ENCODE measurements around the gene KCNK10.

The KCNK10 gene

GRCh38 chr14:88163731-88164255 is 159.3 kb downstream of the KCNK10 start:
- H3K9me3 ChIP-seq (ENCODE audit: control insufficient read depth, insufficient read depth, low read length): no peaks in the 10 kb centered on the region
- no peak overlapping the region for H3K9ac ChIP-seq (ENCODE audit: low read depth, low read length)
- no peaks in the 10 kb centered on the region for H3K4me1 ChIP-seq (ENCODE audit: control insufficient read depth, insufficient read depth, low read length)
- no peak overlapping the region for H3K4me3 ChIP-seq (ENCODE audit: low read depth, low read length)
- no peaks in the 10 kb centered on the region for H3K36me3 ChIP-seq (ENCODE audit: control insufficient read depth, insufficient read depth, low read length)
- H3K27me3 ChIP-seq (ENCODE audit: control insufficient read depth, insufficient read depth, low read length): no peaks in the 10 kb centered on the region

DNA sequence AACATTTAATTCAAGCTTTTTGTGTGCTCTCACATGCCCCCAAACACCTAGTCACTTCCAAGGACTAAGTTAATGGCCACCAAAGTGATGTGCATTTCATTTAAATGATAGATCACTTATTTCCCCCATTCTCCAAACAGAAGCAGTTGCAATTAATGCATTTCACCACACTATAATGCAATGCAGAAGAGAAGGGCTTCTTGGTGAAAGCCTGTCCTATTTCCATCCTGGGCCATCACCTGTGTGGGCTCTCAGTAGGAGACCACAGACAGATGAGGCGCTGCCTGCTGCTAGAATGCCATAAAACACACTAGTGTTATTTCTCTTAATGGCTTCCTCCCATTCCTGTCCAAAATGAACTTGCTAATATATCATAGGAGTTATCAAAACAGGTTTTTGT is 166.9 kb downstream of the KCNK10 start:
- Histone ChIP-seq H3K4me3 (ENCODE audit: low read depth, low read length) (no peak overlapping the region), H3K9me3 (ENCODE audit: control insufficient read depth, insufficient read depth, low read length) (no peaks in the 10 kb centered on the region), H3K9ac (ENCODE audit: low read depth, low read length) (no peak overlapping the region), H3K4me1 (ENCODE audit: control insufficient read depth, insufficient read depth, low read length) (no peaks in the 10 kb centered on the region), H3K36me3 (ENCODE audit: control insufficient read depth, insufficient read depth, low read length) (no peaks in the 10 kb centered on the region), H3K27me3 (ENCODE audit: control insufficient read depth, insufficient read depth, low read length) (no peaks in the 10 kb centered on the region)

DNA sequence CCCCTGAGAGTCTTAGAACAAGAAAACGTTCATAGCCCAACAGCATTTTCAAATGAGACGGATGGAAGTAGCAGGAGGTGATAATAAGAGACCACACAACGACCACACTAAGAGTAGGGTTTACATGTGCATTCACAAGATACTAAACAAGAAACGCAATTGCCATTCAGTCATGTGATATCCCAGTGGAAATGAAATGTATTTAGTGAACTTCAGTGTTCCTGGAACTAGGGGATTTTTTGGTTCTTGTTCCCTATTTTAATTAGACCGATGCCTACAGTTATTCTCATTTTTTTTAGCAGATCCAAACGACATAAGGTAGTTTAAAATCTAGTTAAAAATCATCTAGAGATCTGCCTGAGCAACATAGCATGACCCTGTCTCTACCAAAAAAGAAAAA is 168.1 kb downstream of the KCNK10 start:
- H3K4me1 ChIP-seq (ENCODE audit: control insufficient read depth, insufficient read depth, low read length): no peaks in the 10 kb centered on the region
- no peak overlapping the region for H3K9ac ChIP-seq (ENCODE audit: low read depth, low read length)
- no peaks in the 10 kb centered on the region for H3K36me3 ChIP-seq (ENCODE audit: control insufficient read depth, insufficient read depth, low read length)
- H3K4me3 ChIP-seq (ENCODE audit: low read depth, low read length): no peak overlapping the region
- H3K9me3 ChIP-seq (ENCODE audit: control insufficient read depth, insufficient read depth, low read length): no peaks in the 10 kb centered on the region
- H3K27me3 ChIP-seq (ENCODE audit: control insufficient read depth, insufficient read depth, low read length): no peaks in the 10 kb centered on the region

DNA sequence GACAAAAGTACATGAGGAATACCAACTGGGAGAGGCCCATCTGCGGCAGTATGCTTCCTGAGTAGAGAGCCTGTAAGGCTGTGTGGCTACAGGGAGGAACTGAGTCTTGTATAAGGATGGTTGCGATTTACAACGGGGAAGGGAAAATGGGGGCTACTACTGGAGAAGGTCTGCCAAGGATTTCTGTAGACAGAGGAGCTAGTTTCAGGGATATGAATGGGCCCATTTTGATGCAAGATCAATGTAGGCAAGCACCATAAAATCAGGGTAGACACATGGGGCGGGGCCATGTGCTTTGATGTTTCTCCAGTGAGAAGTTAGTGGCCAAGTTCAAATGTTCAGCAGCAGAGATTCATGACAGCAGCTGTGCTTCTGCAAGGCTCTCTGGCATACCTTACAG is 168.7 kb downstream of the KCNK10 start:
- H3K36me3 ChIP-seq (ENCODE audit: control insufficient read depth, insufficient read depth, low read length): no peaks in the 10 kb centered on the region
- no peak overlapping the region for H3K9ac ChIP-seq (ENCODE audit: low read depth, low read length)
- H3K4me1 ChIP-seq (ENCODE audit: control insufficient read depth, insufficient read depth, low read length): no peaks in the 10 kb centered on the region
- H3K4me3 ChIP-seq (ENCODE audit: low read depth, low read length): no peak overlapping the region
- H3K27me3 ChIP-seq (ENCODE audit: control insufficient read depth, insufficient read depth, low read length): no peaks in the 10 kb centered on the region
- H3K9me3 ChIP-seq (ENCODE audit: control insufficient read depth, insufficient read depth, low read length): no peaks in the 10 kb centered on the region

DNA sequence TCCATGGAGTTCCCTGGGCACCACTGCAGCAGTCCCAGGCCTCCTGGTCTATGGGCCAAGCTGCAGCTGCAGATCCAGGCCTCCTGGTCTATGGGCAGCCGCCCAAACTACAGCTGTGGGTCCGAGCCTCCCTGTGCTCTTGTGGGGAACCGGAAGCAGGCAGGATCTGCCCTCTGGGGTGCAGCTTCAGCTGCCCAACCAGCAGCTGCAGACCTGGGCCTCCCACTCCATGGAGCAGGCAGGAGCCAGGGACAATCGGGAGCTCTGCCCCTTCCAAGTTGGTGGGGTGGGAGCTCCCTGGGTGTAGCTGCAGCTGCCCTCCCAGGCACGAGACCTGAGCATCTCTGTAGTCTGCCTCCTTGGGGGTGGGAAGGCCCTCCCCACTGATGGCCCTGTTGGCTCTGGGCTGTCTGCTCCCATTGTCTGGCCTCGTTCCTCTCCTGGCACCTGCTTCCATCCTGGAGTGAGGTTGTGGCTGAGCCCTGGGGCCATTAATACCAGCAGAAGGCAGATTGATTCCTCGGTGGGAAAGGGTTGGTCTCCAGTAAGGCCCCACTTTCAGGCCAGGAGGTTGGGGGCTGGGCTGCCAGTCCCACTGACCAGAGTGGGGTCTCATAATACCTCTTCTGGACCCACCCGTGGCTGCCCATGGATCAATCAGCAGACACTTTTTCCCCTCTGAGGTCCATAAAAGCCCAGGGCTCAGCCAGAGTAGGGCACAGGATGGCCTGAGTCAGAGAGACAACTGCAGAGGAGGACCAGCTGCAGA is 176.0 kb downstream of the KCNK10 start:
- no peak overlapping the region for H3K4me3 ChIP-seq (ENCODE audit: low read depth, low read length)
- H3K4me1 ChIP-seq (ENCODE audit: control insufficient read depth, insufficient read depth, low read length): no peaks in the 10 kb centered on the region
- no peak overlapping the region for H3K9ac ChIP-seq (ENCODE audit: low read depth, low read length)
- H3K36me3 ChIP-seq (ENCODE audit: control insufficient read depth, insufficient read depth, low read length): no peaks in the 10 kb centered on the region
- no peaks in the 10 kb centered on the region for H3K9me3 ChIP-seq (ENCODE audit: control insufficient read depth, insufficient read depth, low read length)
- no peaks in the 10 kb centered on the region for H3K27me3 ChIP-seq (ENCODE audit: control insufficient read depth, insufficient read depth, low read length)

DNA sequence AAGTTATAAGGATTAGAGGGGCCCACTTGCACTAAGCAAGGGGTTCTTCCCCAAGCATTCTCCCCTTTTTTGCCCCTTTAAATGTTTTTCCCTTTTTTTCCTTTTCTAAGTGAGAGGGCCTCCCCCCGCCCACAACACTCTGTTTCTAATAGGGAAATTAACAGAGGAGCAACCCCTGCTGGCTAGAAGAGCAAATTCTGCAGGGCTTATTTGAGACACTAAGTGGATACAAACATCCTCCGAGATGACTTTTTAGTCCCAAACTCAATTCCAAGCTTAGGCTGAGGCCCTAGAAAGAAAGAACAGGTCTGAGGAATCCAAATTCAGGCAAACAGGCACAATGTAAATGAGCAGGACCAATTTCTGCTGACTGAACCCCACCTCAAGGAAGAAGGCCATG is 179.3 kb downstream of the KCNK10 start:
- Histone ChIP-seq H3K36me3 (ENCODE audit: control insufficient read depth, insufficient read depth, low read length) (no peaks in the 10 kb centered on the region), H3K9ac (ENCODE audit: low read depth, low read length) (no peak overlapping the region), H3K9me3 (ENCODE audit: control insufficient read depth, insufficient read depth, low read length) (no peaks in the 10 kb centered on the region)

DNA sequence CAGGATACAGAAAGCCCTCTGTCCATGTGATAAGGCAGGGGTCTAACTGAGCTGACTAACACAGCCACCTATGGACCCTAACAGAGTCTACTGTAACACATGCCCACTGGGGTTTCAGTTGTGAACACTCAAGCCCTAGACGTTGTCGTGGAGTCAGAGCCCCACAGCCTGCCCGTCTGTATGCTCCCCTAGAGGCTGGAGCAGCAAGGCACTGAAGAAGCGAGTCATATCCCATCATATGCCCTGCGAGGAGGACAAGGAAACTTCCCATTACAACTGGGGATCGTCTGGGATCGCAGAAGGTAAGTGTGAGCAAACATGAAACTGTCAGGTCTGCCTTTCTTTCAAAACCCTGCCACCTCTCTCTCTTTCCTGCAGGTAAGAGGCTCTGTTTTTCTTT is 180.1 kb downstream of the KCNK10 start:
- H3K9me3 ChIP-seq (ENCODE audit: control insufficient read depth, insufficient read depth, low read length): no peaks in the 10 kb centered on the region
- no peaks in the 10 kb centered on the region for H3K36me3 ChIP-seq (ENCODE audit: control insufficient read depth, insufficient read depth, low read length)
- no peaks in the 10 kb centered on the region for H3K27me3 ChIP-seq (ENCODE audit: control insufficient read depth, insufficient read depth, low read length)
- no peaks in the 10 kb centered on the region for H3K4me1 ChIP-seq (ENCODE audit: control insufficient read depth, insufficient read depth, low read length)
- H3K4me3 ChIP-seq (ENCODE audit: low read depth, low read length): no peak overlapping the region
- no peak overlapping the region for H3K9ac ChIP-seq (ENCODE audit: low read depth, low read length)

More for the DNA sequence above, 179.3 kb downstream of the KCNK10 start:
- Histone ChIP-seq H3K4me3 (ENCODE audit: low read depth, low read length) (no peak overlapping the region), H3K4me1 (ENCODE audit: control insufficient read depth, insufficient read depth, low read length) (no peaks in the 10 kb centered on the region), H3K27me3 (ENCODE audit: control insufficient read depth, insufficient read depth, low read length) (no peaks in the 10 kb centered on the region)

- Histone ChIP-seq H3K36me3 (ENCODE audit: control insufficient read depth, insufficient read depth, low read length) (no peaks in the 10 kb centered on the region), H3K4me1 (ENCODE audit: control insufficient read depth, insufficient read depth, low read length) (no peaks in the 10 kb centered on the region), H3K4me3 (ENCODE audit: low read depth, low read length) (no peak overlapping the region), H3K9me3 (ENCODE audit: control insufficient read depth, insufficient read depth, low read length) (no peaks in the 10 kb centered on the region), H3K27me3 (ENCODE audit: control insufficient read depth, insufficient read depth, low read length) (no peaks in the 10 kb centered on the region), H3K9ac (ENCODE audit: low read depth, low read length) (no peak overlapping the region)
These were observed 182.2 kb downstream of the KCNK10 start for GRCh38 chr14:88140874-88141273.

GRCh38 chr14:88137327-88137726 is 185.7 kb downstream of the KCNK10 start:
- Histone ChIP-seq H3K36me3 (ENCODE audit: control insufficient read depth, insufficient read depth, low read length) (no peaks in the 10 kb centered on the region), H3K9ac (ENCODE audit: low read depth, low read length) (no peak overlapping the region), H3K4me3 (ENCODE audit: low read depth, low read length) (no peak overlapping the region), H3K27me3 (ENCODE audit: control insufficient read depth, insufficient read depth, low read length) (no peaks in the 10 kb centered on the region), H3K9me3 (ENCODE audit: control insufficient read depth, insufficient read depth, low read length) (no peaks in the 10 kb centered on the region), H3K4me1 (ENCODE audit: control insufficient read depth, insufficient read depth, low read length) (no peaks in the 10 kb centered on the region)
